H1 (cell line): ENCODE data around the gene IQGAP3. TPM values are rescaled to one million over a fixed set of nuclear protein-coding genes. Genes with fewer than 3 reads are reported as not detected.

ENCODE experiments used
- CHD7 ChIP-seq: fragments of 300-600 bp; sonication (generic); IDR thresholded peaks from 2 replicates; pipeline ENCODE4 v1.7.1; 2012; ENCODE audit warnings: low read length, moderate library complexity, mild to moderate bottlenecking, inconsistent platforms; ENCODE audit not compliant: insufficient replicate concordance
- CREB1 ChIP-seq: IDR thresholded peaks from 2 replicates; pipeline ENCODE4 v1.6.1; 2012; ENCODE audit warnings: inconsistent platforms
- CTCF ChIP-seq, 3 experiments: IDR thresholded peaks; 1 replicate in 2 of 3; 2 replicates in 1 of 3; pipeline versions ENCODE4 v1.5.1 to v1.6.1; 2011; ENCODE audit warnings: low read length in 3 of 3, mild to moderate bottlenecking in 3 of 3, inconsistent platforms in 2 of 3, low read depth in 1 of 3, moderate library complexity in 1 of 3; ENCODE audit not compliant: insufficient read depth in 1 of 3; ENCODE audit errors: control extremely low read depth in 1 of 3
- EGR1 ChIP-seq: IDR thresholded peaks from 2 replicates; pipeline ENCODE4 v1.6.1; 2011; ENCODE audit warnings: low read depth, low read length, borderline replicate concordance
- EP300 ChIP-seq, 2 experiments: IDR thresholded peaks; 1 replicate in 1 of 2; 2 replicates in 1 of 2; pipeline ENCODE4 v1.6.1; 2011 to 2012; ENCODE audit warnings: low read depth in 2 of 2, low read length in 2 of 2, mild to moderate bottlenecking in 2 of 2, borderline replicate concordance in 1 of 2, inconsistent platforms in 1 of 2, moderate library complexity in 1 of 2
- GTF2F1 ChIP-seq: IDR thresholded peaks from 2 replicates; pipeline ENCODE4 v1.6.1; 2012; ENCODE audit warnings: low read depth, low read length, improper control_type of control experiment, borderline replicate concordance
- PHF8 ChIP-seq: fragments of 200-600 bp; sonication (generic); conservative IDR thresholded peaks from 2 replicates; pipeline ENCODE4 v1.7.1; 2012; ENCODE audit warnings: low read depth, mild to moderate bottlenecking, inconsistent platforms, low read length, moderate library complexity
- TCF12 ChIP-seq: IDR thresholded peaks from 2 replicates; pipeline ENCODE4 v1.6.1; 2011; ENCODE audit warnings: low read depth, mild to moderate bottlenecking, low read length
- polyA plus RNA-seq, 7 experiments: library from polyadenylated mRNA; depleted of rRNA in 3 of 7; stranded (reverse) in 5 of 7; unstranded in 2 of 7; fragments of >200 nt in 5 of 7; fragments of 200-250 nt in 2 of 7; gene quantifications; 1 replicate in 5 of 7; 2 replicates in 1 of 7; 4 replicates in 1 of 7; pipeline versions ENCODE4 v1.2.1 to v1.2.3, GENCODE V29; 2011 to 2013; ENCODE audit warnings: missing spikeins in 2 of 7, mixed read lengths in 2 of 7
- total RNA-seq: library from RNA; stranded (reverse); fragmentation: NEBNext Ultra II Directional; extraction: Animal tissue kit (Norgen Biotek cat#: 25700); gene quantifications from 2 replicates; pipeline ENCODE4 v1.2.1, GENCODE V29; 2021

The IQGAP3 gene
- total and polyA plus RNA-seq, 2 of the 8 experiments (the other 6 are each of a cell fraction or from before 2014, with no cell fraction given) = 14.6 to 22.3 TPM

GRCh38 chr1:156551066-156551643, 21.2 kb downstream of the IQGAP3 start (continued):
- TF ChIP-seq CHD7 (no peak), PHF8 (no peak), GTF2F1 (no peak), CTCF (IDR thresholded peaks at IDR 0.05; ENCODE audit: control extremely low read depth in 1 of 3, insufficient read depth in 1 of 3, low read depth in 1 of 3, low read length in 3 of 3) (no peak), EP300 (IDR thresholded peaks at IDR 0.05; ENCODE audit: borderline replicate concordance in 1 of 2, low read depth in 2 of 2, low read length in 2 of 2) (no peak), EGR1 (no peak), TCF12 (no peak), CREB1 (no peak)
